HepG2 (cell line): Measurements from ENCODE around the gene SOX4. TPM values are rescaled to one million over a fixed set of nuclear protein-coding genes. Genes with fewer than 3 reads are reported as not detected.
A peak's percentile ranks its signal among the peaks of the same experiment; 100 is the strongest.

Source experiments
- SP140L ChIP-seq: sonication (generic); formaldehyde crosslinking; IDR thresholded peaks from 2 replicates; pipeline ENCODE4 v1.4.0; 2020; ENCODE audit warnings: missing genetic modification reagents, borderline replicate concordance
- ZFP91 ChIP-seq: sonication (generic); formaldehyde crosslinking; IDR thresholded peaks from 2 replicates; pipeline ENCODE4 v1.9.0; 2022; ENCODE audit warnings: missing genetic modification reagents, mild to moderate bottlenecking, borderline replicate concordance
- polyA plus RNA-seq, 8 experiments: library from polyadenylated mRNA; depleted of rRNA in 3 of 8; stranded (reverse) in 7 of 8; unstranded in 1 of 8; fragments of >200 nt; fragmentation: Illumina TruSeq in 4 of 8; extraction: Trizol in 4 of 8; gene quantifications; 2 replicates each; pipeline versions ENCODE4 v1.2.1 to v1.2.3, GENCODE V29; 2011 to 2016; ENCODE audit warnings: low read depth in 4 of 8, missing spikeins in 1 of 8, mixed read lengths in 1 of 8; ENCODE audit not compliant: insufficient read depth in 1 of 8
- total RNA-seq, 5 experiments: library from RNA; depleted of rRNA; stranded (reverse); fragments of >200 nt; fragmentation: Illumina TruSeq; extraction: Trizol; gene quantifications; 2 replicates each; pipeline ENCODE4 v1.2.3, GENCODE V29; 2016; ENCODE audit warnings: low read depth in 1 of 5
- TF ChIP-seq, protein P1 (sequence below): sonication (generic); formaldehyde crosslinking; IDR thresholded peaks from 2 replicates; pipeline ENCODE4 v1.4.0; 2020; ENCODE audit warnings: missing genetic modification reagents, mild to moderate bottlenecking, borderline replicate concordance

Gene SOX4
- total and polyA plus RNA-seq, 2 of the 13 experiments (the other 11 are each of a cell fraction or from before 2014, with no cell fraction given), result 2.6 to 3.4 TPM

GRCh38 chr6:21594416-21595281 lies 1.1 kb downstream of the SOX4 start (continued):
- TF ChIP-seq, protein P1, sequence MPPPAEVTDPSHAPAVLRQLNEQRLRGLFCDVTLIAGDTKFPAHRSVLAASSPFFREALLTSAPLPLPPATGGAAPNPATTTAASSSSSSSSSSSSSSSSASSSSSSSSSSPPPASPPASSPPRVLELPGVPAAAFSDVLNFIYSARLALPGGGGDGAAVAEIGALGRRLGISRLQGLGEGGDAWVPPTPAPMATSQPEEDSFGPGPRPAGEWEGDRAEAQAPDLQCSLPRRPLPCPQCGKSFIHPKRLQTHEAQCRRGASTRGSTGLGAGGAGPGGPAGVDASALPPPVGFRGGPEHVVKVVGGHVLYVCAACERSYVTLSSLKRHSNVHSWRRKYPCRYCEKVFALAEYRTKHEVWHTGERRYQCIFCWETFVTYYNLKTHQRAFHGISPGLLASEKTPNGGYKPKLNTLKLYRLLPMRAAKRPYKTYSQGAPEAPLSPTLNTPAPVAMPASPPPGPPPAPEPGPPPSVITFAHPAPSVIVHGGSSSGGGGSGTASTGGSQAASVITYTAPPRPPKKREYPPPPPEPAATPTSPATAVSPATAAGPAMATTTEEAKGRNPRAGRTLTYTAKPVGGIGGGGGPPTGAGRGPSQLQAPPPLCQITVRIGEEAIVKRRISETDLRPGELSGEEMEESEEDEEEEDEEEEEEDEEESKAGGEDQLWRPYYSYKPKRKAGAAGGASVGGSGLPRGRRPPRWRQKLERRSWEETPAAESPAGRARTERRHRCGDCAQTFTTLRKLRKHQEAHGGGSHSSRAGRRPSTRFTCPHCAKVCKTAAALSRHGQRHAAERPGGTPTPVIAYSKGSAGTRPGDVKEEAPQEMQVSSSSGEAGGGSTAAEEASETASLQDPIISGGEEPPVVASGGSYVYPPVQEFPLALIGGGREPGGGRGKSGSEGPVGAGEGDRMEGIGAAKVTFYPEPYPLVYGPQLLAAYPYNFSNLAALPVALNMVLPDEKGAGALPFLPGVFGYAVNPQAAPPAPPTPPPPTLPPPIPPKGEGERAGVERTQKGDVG (CRISPR knock-in tag), result no peak
- TF ChIP-seq SP140L (CRISPR knock-in tag) (no peak), ZFP91 (CRISPR knock-in tag) (peak; percentile 44; the same call in 1 of the 2 replicates)
